GM12878 (cell line): ENCODE results near the gene MAGI1. TPM values are rescaled to one million over a fixed set of nuclear protein-coding genes. Genes with fewer than 3 reads are reported as not detected.

Experiments used
- ATAC-seq: fragments of 200-7000 bp; cut with Tn5 transposase; 3 replicates; pipeline ENCODE4 v1.9.1; 2020; ENCODE audit warnings: mild to moderate bottlenecking, moderate library complexity
- BruUV-seq: library from RNA; stranded (reverse); fragments of 400-500 nt; replicated peaks from 2 replicates; lab custom pipeline; 2021; lab: Mats Ljungman, UMichigan
- CTCF ChIA-PET: fragments of 300-600 bp; sonication (Branson Sonifier 250); formaldehyde crosslinking; extraction: SDS; loops from one replicate; lab custom pipeline; 2021; ENCODE audit warnings: inconsistent platforms; lab: Yijun Ruan, JAX
- POLR2A ChIA-PET: fragments of 350-600 bp; formaldehyde crosslinking; extraction: SDS; loops from one replicate; lab custom pipeline; 2021; ENCODE audit warnings: inconsistent platforms; lab: Charles Lee
- RAD21 ChIA-PET: fragments of 300-600 bp; sonication (Branson Sonifier 250); formaldehyde crosslinking; loops from one replicate; lab custom pipeline; 2023; ENCODE audit warnings: antibody characterized with exemption; ENCODE audit not compliant: unreplicated experiment; lab: Charles Lee
- SMC1A ChIA-PET: fragments of 300-600 bp; sonication (Branson Sonifier 250); formaldehyde crosslinking; loops from one replicate; lab custom pipeline; 2023; ENCODE audit not compliant: unreplicated experiment, uncharacterized antibody; lab: Charles Lee
- DNase-seq: peaks from one replicate; pipeline ENCODE4 v3.0.0-alpha.2; 2011; ENCODE audit warnings: low read depth, low spot score
- FAIRE-seq: peaks from 3 replicates; lab custom pipeline; 2011; peaks lifted over from hg19 to GRCh38; lab: Jason Lieb, UNC
- H2AFZ ChIP-seq: 2 replicates; pipeline ENCODE4 v1.6.0; 2011; ENCODE audit warnings: low read depth, low read length, control low read depth; ENCODE audit not compliant: control insufficient read depth
- H3K27ac ChIP-seq: 2 replicates; pipeline ENCODE4 v1.5.1; 2011; ENCODE audit warnings: control low read depth; ENCODE audit not compliant: control insufficient read depth, insufficient read depth
- H3K27me3 ChIP-seq, 2 experiments: replicated peaks in 1 of 2; 2 replicates each; pipeline versions ENCODE4 v1.6.0 to v1.6.1; 2011; ENCODE audit warnings: low read length in 1 of 2; ENCODE audit not compliant: control insufficient read depth in 2 of 2, insufficient read depth in 2 of 2
- H3K36me3 ChIP-seq, 2 experiments: 2 replicates each; pipeline ENCODE4 v1.5.1; 2011; ENCODE audit warnings: low read length in 1 of 2; ENCODE audit not compliant: control insufficient read depth in 2 of 2, insufficient read depth in 2 of 2
- H3K4me1 ChIP-seq: 2 replicates; pipeline ENCODE4 v1.6.1; 2011; ENCODE audit warnings: mild to moderate bottlenecking, low read length, moderate library complexity, mixed read lengths; ENCODE audit not compliant: control insufficient read depth, insufficient read depth
- H3K4me2 ChIP-seq: 2 replicates; pipeline ENCODE4 v1.6.0; 2011; ENCODE audit warnings: control low read depth; ENCODE audit not compliant: control insufficient read depth, insufficient read depth
- H3K4me3 ChIP-seq: fragments of 200-600 bp; sonication (generic); 2 replicates; pipeline ENCODE4 v1.5.1; 2016
- H3K79me2 ChIP-seq: 2 replicates; pipeline ENCODE4 v1.6.0; 2011; ENCODE audit warnings: low read length; ENCODE audit not compliant: control insufficient read depth, insufficient read depth
- H3K9ac ChIP-seq: 2 replicates; pipeline ENCODE4 v1.8.0; 2011; ENCODE audit warnings: low read length, control low read depth, mixed read lengths; ENCODE audit not compliant: control insufficient read depth, insufficient read depth
- H3K9me3 ChIP-seq: replicated peaks from 3 replicates; pipeline ENCODE4 v1.5.1; 2011; ENCODE audit warnings: mild to moderate bottlenecking, low read length; ENCODE audit not compliant: control insufficient read depth, insufficient read depth
- H4K20me1 ChIP-seq: 2 replicates; pipeline ENCODE4 v1.6.0; 2011; ENCODE audit not compliant: control insufficient read depth, insufficient read depth
- BACH1 ChIP-seq: fragments of 450-650 bp; IDR thresholded peaks from 2 replicates; pipeline ENCODE4 v1.6.1; 2017; ENCODE audit warnings: mild to moderate bottlenecking, borderline replicate concordance
- BMI1 ChIP-seq: fragments of 450-650 bp; IDR thresholded peaks from 2 replicates; pipeline ENCODE4 v1.6.1; 2016; ENCODE audit warnings: mild to moderate bottlenecking, moderate library complexity, borderline replicate concordance
- CREM ChIP-seq: IDR thresholded peaks from 2 replicates; pipeline ENCODE4 v1.6.1; 2014; ENCODE audit warnings: antibody characterized with exemption, low read depth
- DPF2 ChIP-seq: fragments of 450-650 bp; IDR thresholded peaks from 2 replicates; pipeline ENCODE4 v1.6.1; 2017; ENCODE audit warnings: mild to moderate bottlenecking
- E4F1 ChIP-seq: fragments of 450-650 bp; IDR thresholded peaks from 2 replicates; pipeline ENCODE4 v1.6.1; 2018; ENCODE audit warnings: borderline replicate concordance, mild to moderate bottlenecking; ENCODE audit not compliant: partially characterized antibody
- EGR1 ChIP-seq, 2 experiments: IDR thresholded peaks; 1 replicate in 1 of 2; 2 replicates in 1 of 2; pipeline ENCODE4 v1.6.1; 2011 to 2012; ENCODE audit warnings: low read depth in 2 of 2, low read length in 2 of 2, borderline replicate concordance in 1 of 2, mild to moderate bottlenecking in 1 of 2, moderate library complexity in 1 of 2
- HDAC6 ChIP-seq: fragments of 200-600 bp; sonication (generic); IDR thresholded peaks from one replicate; pipeline ENCODE4 v1.8.0; 2017; ENCODE audit warnings: antibody characterized with exemption; ENCODE audit not compliant: unreplicated experiment
- IKZF1 ChIP-seq: fragments of 450-650 bp; conservative IDR thresholded peaks from 2 replicates; pipeline ENCODE4 v1.6.1; 2017; ENCODE audit warnings: antibody characterized with exemption, mild to moderate bottlenecking
- NFYB ChIP-seq: IDR thresholded peaks from 2 replicates; pipeline ENCODE4 v1.6.1; 2011; ENCODE audit warnings: low read depth, mild to moderate bottlenecking, low read length, improper control_type of control experiment, moderate library complexity; ENCODE audit not compliant: insufficient read depth
- NR2C2 ChIP-seq: IDR thresholded peaks from 2 replicates; pipeline ENCODE4 v1.6.1; 2011; ENCODE audit warnings: borderline replicate concordance, low read depth; ENCODE audit not compliant: control insufficient read depth, insufficient read length
- POU2F2 ChIP-seq: IDR thresholded peaks from 3 replicates; pipeline ENCODE4 v1.6.1; 2011; ENCODE audit warnings: low read depth, mild to moderate bottlenecking, low read length, borderline replicate concordance
- TCF12 ChIP-seq: IDR thresholded peaks from 2 replicates; pipeline ENCODE4 v1.6.1; 2011; ENCODE audit warnings: low read depth, mild to moderate bottlenecking, low read length
- ZNF207 ChIP-seq: fragments of 450-650 bp; IDR thresholded peaks from 2 replicates; pipeline ENCODE4 v1.6.1; 2014; ENCODE audit warnings: antibody characterized with exemption, mild to moderate bottlenecking, borderline replicate concordance
- ZNF24 ChIP-seq: fragments of 450-650 bp; IDR thresholded peaks from 2 replicates; pipeline ENCODE4 v1.6.1; 2017; ENCODE audit warnings: antibody characterized with exemption, mild to moderate bottlenecking
- ZSCAN29 ChIP-seq: fragments of 450-650 bp; IDR thresholded peaks from 2 replicates; pipeline ENCODE4 v1.6.1; 2017; ENCODE audit warnings: mild to moderate bottlenecking, moderate library complexity
- WGBS: methylation state at CpG from one replicate; pipeline ENCODE4 v1.1.6; 2016; ENCODE audit warnings: low lambda C conversion rate; ENCODE audit not compliant: insufficient replicate concordance, insufficient coverage; ENCODE audit errors: missing lambda C conversion rate; 5-methylcytosine and 5-hydroxymethylcytosine counted together
- in situ Hi-C: fragments of 300-500 bp; cut with MboI; formaldehyde crosslinking; loops from 9 replicates; pipeline ENCODE4 v1.14.3; 2018; ENCODE audit warnings: mixed read lengths
- intact Hi-C: fragments of 100-400 bp; cut with micrococcal nuclease; formaldehyde crosslinking; loops from one replicate; pipeline ENCODE4 v1.14.2; 2022; ENCODE audit not compliant: unreplicated experiment
- polyA plus RNA-seq, 11 experiments: library from polyadenylated mRNA; depleted of rRNA in 4 of 11; unstranded in 6 of 11; stranded (reverse) in 5 of 11; fragments of >200 nt; fragmentation: Nextera tagmentation in 4 of 11; fragmentation: Illumina TruSeq in 1 of 11; extraction: Ambion mirVana in 4 of 11; extraction: Trizol in 1 of 11; gene quantifications; 1 replicate in 1 of 11; 2 replicates in 10 of 11; pipeline versions ENCODE4 v1.2.1 to v1.2.3, GENCODE V29; 2011 to 2016; ENCODE audit warnings: inconsistent platforms in 2 of 11, missing spikeins in 2 of 11, low read depth in 1 of 11
- total RNA-seq, 4 experiments: library from RNA; depleted of rRNA in 3 of 4; stranded (reverse); fragments of >200 nt in 3 of 4; fragmentation: Illumina TruSeq in 1 of 4; extraction: Trizol in 1 of 4; gene quantifications; 2 replicates each; pipeline versions ENCODE4 v1.2.1 to v1.2.3, GENCODE V29; 2013 to 2021
- TF ChIP-seq, protein P1 (sequence below): fragments of 450-650 bp; IDR thresholded peaks from 2 replicates; pipeline ENCODE4 v1.6.1; 2017; ENCODE audit warnings: low read depth, mild to moderate bottlenecking, moderate library complexity
- TF ChIP-seq, protein P2 (sequence below): IDR thresholded peaks from 2 replicates; pipeline ENCODE4 v1.6.1; 2012; ENCODE audit warnings: mild to moderate bottlenecking, low read depth, low read length

Gene MAGI1
- total and polyA plus RNA-seq, 10 of the 15 experiments (the other 5 are each of a cell fraction or from before 2014, with no cell fraction given): 0.02 to 3.3 (median 0.29) TPM; not detected in 1

DNA sequence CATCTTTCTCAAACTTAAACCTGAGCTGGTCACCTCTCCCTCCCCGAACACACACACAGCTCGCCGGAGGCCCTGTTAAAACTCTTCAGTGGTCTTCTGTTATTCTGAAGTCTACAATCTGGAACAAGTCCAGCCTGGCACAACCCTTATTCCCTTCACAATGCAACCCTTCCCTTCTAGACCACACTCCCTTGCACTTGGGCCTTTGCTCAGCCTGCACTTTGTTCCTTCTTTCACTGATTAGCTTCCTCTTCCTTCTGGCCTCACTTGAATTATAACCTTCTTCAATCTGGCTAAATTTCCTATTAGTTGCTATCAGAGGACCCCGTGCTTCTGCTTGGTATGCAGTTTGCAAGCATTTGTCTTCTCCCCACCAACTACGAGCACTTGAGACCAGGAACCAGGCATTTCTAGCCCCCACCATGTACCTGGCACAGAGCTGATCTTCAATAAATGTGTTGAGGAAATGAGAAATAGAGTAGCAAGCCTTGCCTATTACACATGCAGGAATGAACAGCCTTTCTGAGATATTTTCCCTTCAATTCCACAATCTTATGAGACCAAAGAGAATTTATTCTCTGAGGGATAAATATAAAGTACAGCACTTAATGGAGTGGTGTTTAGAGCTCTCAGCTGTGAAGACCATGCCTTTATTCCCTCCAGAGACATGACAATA, 687.8 kb downstream of the MAGI1 start:
- no peak for FAIRE-seq
- intact Hi-C loops (no loop called here), in situ Hi-C loops (no loop called here)
- POLR2A ChIA-PET: no interaction called here
- H3K4me1 ChIP-seq: no peaks in the 10 kb centered on the region
- DNase-seq: no peak
- 14% methylated on average over 5 of the region's 5 CpGs for WGBS
- ATAC-seq: no peak
- no peak overlapping the region for H3K27ac ChIP-seq
- H3K36me3 ChIP-seq: no peaks in the 10 kb centered on the region
- CTCF ChIA-PET: no interaction called here
- H3K4me3 ChIP-seq: no peak overlapping the region
- SMC1A ChIA-PET: interaction anchor here (0.6 kb wide), 1 partner anchor 21 kb away, joined by 3 read pairs; no protein-coding TSS in a partner anchor
- RAD21 ChIA-PET: no interaction called here
- H3K27me3 ChIP-seq: no peaks in the 10 kb centered on the region; a peak in 1 of 4 replicates
- no peak overlapping the region for H2AFZ ChIP-seq
- H3K9me3 ChIP-seq: no peaks in the 10 kb centered on the region
- H3K4me2 ChIP-seq: no peak overlapping the region
- no peaks in the 10 kb centered on the region for H4K20me1 ChIP-seq
- no peak overlapping the region for H3K9ac ChIP-seq
- no TSS peak for BruUV-seq
- H3K79me2 ChIP-seq: no peaks in the 10 kb centered on the region
- no peak for TF ChIP-seq NR2C2
- TF ChIP-seq, protein P1, sequence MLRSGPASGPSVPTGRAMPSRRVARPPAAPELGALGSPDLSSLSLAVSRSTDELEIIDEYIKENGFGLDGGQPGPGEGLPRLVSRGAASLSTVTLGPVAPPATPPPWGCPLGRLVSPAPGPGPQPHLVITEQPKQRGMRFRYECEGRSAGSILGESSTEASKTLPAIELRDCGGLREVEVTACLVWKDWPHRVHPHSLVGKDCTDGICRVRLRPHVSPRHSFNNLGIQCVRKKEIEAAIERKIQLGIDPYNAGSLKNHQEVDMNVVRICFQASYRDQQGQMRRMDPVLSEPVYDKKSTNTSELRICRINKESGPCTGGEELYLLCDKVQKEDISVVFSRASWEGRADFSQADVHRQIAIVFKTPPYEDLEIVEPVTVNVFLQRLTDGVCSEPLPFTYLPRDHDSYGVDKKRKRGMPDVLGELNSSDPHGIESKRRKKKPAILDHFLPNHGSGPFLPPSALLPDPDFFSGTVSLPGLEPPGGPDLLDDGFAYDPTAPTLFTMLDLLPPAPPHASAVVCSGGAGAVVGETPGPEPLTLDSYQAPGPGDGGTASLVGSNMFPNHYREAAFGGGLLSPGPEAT: no peak
- no peak for TF ChIP-seq NFYB
- TF ChIP-seq IKZF1: no peak
- TF ChIP-seq ZNF24: no peak
- no peak for TF ChIP-seq DPF2
- TF ChIP-seq, protein P2, sequence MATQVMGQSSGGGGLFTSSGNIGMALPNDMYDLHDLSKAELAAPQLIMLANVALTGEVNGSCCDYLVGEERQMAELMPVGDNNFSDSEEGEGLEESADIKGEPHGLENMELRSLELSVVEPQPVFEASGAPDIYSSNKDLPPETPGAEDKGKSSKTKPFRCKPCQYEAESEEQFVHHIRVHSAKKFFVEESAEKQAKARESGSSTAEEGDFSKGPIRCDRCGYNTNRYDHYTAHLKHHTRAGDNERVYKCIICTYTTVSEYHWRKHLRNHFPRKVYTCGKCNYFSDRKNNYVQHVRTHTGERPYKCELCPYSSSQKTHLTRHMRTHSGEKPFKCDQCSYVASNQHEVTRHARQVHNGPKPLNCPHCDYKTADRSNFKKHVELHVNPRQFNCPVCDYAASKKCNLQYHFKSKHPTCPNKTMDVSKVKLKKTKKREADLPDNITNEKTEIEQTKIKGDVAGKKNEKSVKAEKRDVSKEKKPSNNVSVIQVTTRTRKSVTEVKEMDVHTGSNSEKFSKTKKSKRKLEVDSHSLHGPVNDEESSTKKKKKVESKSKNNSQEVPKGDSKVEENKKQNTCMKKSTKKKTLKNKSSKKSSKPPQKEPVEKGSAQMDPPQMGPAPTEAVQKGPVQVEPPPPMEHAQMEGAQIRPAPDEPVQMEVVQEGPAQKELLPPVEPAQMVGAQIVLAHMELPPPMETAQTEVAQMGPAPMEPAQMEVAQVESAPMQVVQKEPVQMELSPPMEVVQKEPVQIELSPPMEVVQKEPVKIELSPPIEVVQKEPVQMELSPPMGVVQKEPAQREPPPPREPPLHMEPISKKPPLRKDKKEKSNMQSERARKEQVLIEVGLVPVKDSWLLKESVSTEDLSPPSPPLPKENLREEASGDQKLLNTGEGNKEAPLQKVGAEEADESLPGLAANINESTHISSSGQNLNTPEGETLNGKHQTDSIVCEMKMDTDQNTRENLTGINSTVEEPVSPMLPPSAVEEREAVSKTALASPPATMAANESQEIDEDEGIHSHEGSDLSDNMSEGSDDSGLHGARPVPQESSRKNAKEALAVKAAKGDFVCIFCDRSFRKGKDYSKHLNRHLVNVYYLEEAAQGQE: no peak
- no peak for TF ChIP-seq TCF12
- no peak for TF ChIP-seq E4F1
- no peak for TF ChIP-seq BMI1
- TF ChIP-seq CREM: no peak
- TF ChIP-seq HDAC6: no peak
- TF ChIP-seq BACH1: no peak
- TF ChIP-seq ZNF207: no peak
- TF ChIP-seq POU2F2: no peak
- TF ChIP-seq ZSCAN29: no peak
- no peak for TF ChIP-seq EGR1 (IDR thresholded peaks at IDR 0.05; ENCODE audit: borderline replicate concordance in 1 of 2, low read depth in 2 of 2, low read length in 2 of 2)
